GM12892 (cell line): ENCODE measurements around the gene CLECL1.

Source experiments
- POLR2A ChIP-seq: IDR thresholded peaks from 2 replicates; pipeline ENCODE4 v1.6.1; 2011; ENCODE audit warnings: low read depth, low read length, control low read depth
- TAF1 ChIP-seq: IDR thresholded peaks from 2 replicates; pipeline ENCODE4 v1.6.1; 2011; ENCODE audit warnings: low read depth, mild to moderate bottlenecking, control low read depth, low read length, borderline replicate concordance

GRCh38 chr12:9760699-9761418 is 28.0 kb upstream of the CLECL1 start, which contains the start of gene CD69:
- peak; percentile 81 for TF ChIP-seq TAF1
- peak; percentile 99 for TF ChIP-seq POLR2A
